HFFc6 (cell line): ENCODE data around the gene FBXW8. TPM values are rescaled to one million over a fixed set of nuclear protein-coding genes. Genes with fewer than 3 reads are reported as not detected.

Experiments used
- DNase-seq: peaks from one replicate; pipeline ENCODE4 v3.0.0-alpha.2; 2018
- H3K27ac Mint-ChIP-seq: 2 replicates; pipeline ENCODE4 v1.8.0; 2020; ENCODE audit warnings: mild to moderate bottlenecking, mixed read lengths
- H3K27me3 Mint-ChIP-seq: 2 replicates; pipeline ENCODE4 v1.8.0; 2021; ENCODE audit warnings: mild to moderate bottlenecking, moderate library complexity, mixed read lengths; ENCODE audit not compliant: insufficient read depth
- H3K36me3 Mint-ChIP-seq: 2 replicates; pipeline ENCODE4 v1.8.0; 2021; ENCODE audit warnings: low read depth, mixed read lengths
- H3K4me1 Mint-ChIP-seq: 2 replicates; pipeline ENCODE4 v1.8.0; 2020; ENCODE audit warnings: low read depth, mixed read lengths
- H3K4me3 Mint-ChIP-seq: 2 replicates; pipeline ENCODE4 v1.8.0; 2020; ENCODE audit warnings: mild to moderate bottlenecking, moderate library complexity, mixed read lengths
- H3K9me3 Mint-ChIP-seq: 2 replicates; pipeline ENCODE4 v1.8.0; 2020; ENCODE audit warnings: mild to moderate bottlenecking, mixed read lengths
- CTCF ChIP-seq: fragments of 200-600 bp; sonication (generic); IDR thresholded peaks from 2 replicates; pipeline ENCODE4 v1.5.0; 2021; ENCODE audit warnings: antibody characterized with exemption, mild to moderate bottlenecking
- total RNA-seq, 6 experiments: library from RNA; stranded (reverse); fragmentation: NEBNext Ultra II Directional; extraction: Animal tissue kit (Norgen Biotek cat#: 25700); gene quantifications; 2 replicates in 1 of 6; 3 replicates in 5 of 6; pipeline ENCODE4 v1.2.3, GENCODE V29; 2021

The FBXW8 gene
- total RNA-seq, 6 experiments from 2014 or later: 15.3 to 20.5 (median 18.5) TPM

- H3K4me3 Mint-ChIP-seq: no peak overlapping the region
- no peak for TF ChIP-seq CTCF
- no peak for DNase-seq
- H3K27ac Mint-ChIP-seq: peak overlapping the region; percentile 25; the same call in 1 of the 2 replicates
- peaks cover 49% of the 10 kb centered on the region for H3K4me1 Mint-ChIP-seq
- H3K9me3 Mint-ChIP-seq: peaks cover 12% of the 10 kb centered on the region
- H3K27me3 Mint-ChIP-seq: no peaks in the 10 kb centered on the region
- peaks cover 33% of the 10 kb centered on the region for H3K36me3 Mint-ChIP-seq
Observed at GRCh38 chr12:116919706-116920485, 9.1 kb downstream of the FBXW8 start.

- Mint-ChIP-seq H3K9me3 (peaks cover 10% of the 10 kb centered on the region), H3K4me1 (peaks cover 49% of the 10 kb centered on the region), H3K27me3 (no peaks in the 10 kb centered on the region; the same call in 1 of the 2 replicates), H3K4me3 (no peak overlapping the region), H3K27ac (no peak overlapping the region), H3K36me3 (peaks cover 25% of the 10 kb centered on the region)
- TF ChIP-seq CTCF: no peak
- no peak for DNase-seq
Observed at GRCh38 chr12:116920939-116921338, 10.2 kb downstream of the FBXW8 start.

GRCh38 chr12:116922194-116922897 lies 11.6 kb downstream of the FBXW8 start:
- Mint-ChIP-seq H3K4me3 (no peak overlapping the region), H3K27ac (no peak overlapping the region), H3K4me1 (peaks cover 44% of the 10 kb centered on the region), H3K27me3 (no peaks in the 10 kb centered on the region; the same call in 1 of the 2 replicates), H3K36me3 (peaks cover 17% of the 10 kb centered on the region), H3K9me3 (no peaks in the 10 kb centered on the region)
- no peak for DNase-seq
- TF ChIP-seq CTCF: no peak

GRCh38 chr12:116924558-116925453 lies 14.1 kb downstream of the FBXW8 start:
- H3K9me3 Mint-ChIP-seq: no peaks in the 10 kb centered on the region
- H3K27ac Mint-ChIP-seq: peak overlapping the region; percentile 92
- H3K4me3 Mint-ChIP-seq: peak overlapping the region; percentile 74
- peaks cover 37% of the 10 kb centered on the region for H3K4me1 Mint-ChIP-seq
- peak; percentile 90 for DNase-seq
- H3K36me3 Mint-ChIP-seq: peaks cover 22% of the 10 kb centered on the region
- H3K27me3 Mint-ChIP-seq: no peaks in the 10 kb centered on the region; the same call in 1 of the 2 replicates
- TF ChIP-seq CTCF: no peak
